Measurements from ENCODE around the gene OR51B5. TPM values are rescaled to one million over a fixed set of nuclear protein-coding genes. Genes with fewer than 3 reads are reported as not detected.
"Not testable (repeated sequence)": the region's sequence is repeated elsewhere in the genome, so short reads cannot be mapped to it uniquely, and the experiment has no call there.

The OR51B5 gene
- total and polyA plus RNA-seq, 3 experiments from 2014 or later: not detected

DNA sequence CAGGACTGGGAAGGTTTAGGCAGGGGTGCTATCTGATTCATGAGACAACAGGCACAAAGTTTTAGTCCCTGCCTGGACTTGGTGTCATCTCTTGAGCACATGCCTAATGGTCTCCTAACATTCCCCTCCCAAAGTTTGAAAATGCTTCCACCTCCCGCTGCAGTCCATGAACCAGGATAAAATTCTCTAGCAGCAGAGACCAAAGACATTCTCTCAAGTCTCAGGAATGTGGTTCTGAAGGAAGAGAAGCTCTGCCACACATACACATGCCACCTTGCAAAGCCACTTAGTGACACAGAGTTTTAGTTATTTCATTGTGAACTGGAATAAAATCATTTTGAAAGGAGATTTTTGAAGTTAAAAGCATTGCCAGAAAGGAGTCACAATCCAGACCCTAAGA, 23.5 kb upstream of the OR51B5 start:
- no peaks in the 10 kb centered on the region for H3K27me3 ChIP-seq (ENCODE audit: insufficient read depth, low read length, poor library complexity, severe bottlenecking)
- no peak overlapping the region for H3K27ac ChIP-seq (ENCODE audit: low read depth, low read length)
- CTCF ChIA-PET: no interaction called here
- H3K4me3 ChIP-seq (ENCODE audit: low read length): no peak overlapping the region
- H3K9me3 Mint-ChIP-seq: peaks cover 0 to 2% (median 0%) of the 10 kb centered on the region in 5 donors
- no peaks in the 10 kb centered on the region for H3K36me3 ChIP-seq (ENCODE audit: insufficient read depth, low read length)
- H3K27ac Mint-ChIP-seq: no peak overlapping the region
- H3K27me3 Mint-ChIP-seq: peaks cover 2 to 7% of the 10 kb centered on the region in 2 donors
- no peaks in the 10 kb centered on the region for H3K36me3 Mint-ChIP-seq
- H3K4me3 Mint-ChIP-seq: no peak overlapping the region
- H3K4me1 ChIP-seq (ENCODE audit: insufficient read depth, low read length): no peaks in the 10 kb centered on the region
- no peaks in the 10 kb centered on the region for H3K4me1 Mint-ChIP-seq
- no peak for DNase-seq
- H3K9me3 ChIP-seq (ENCODE audit: low read length): no peaks in the 10 kb centered on the region
- POLR2A ChIA-PET: no interaction called here

DNA sequence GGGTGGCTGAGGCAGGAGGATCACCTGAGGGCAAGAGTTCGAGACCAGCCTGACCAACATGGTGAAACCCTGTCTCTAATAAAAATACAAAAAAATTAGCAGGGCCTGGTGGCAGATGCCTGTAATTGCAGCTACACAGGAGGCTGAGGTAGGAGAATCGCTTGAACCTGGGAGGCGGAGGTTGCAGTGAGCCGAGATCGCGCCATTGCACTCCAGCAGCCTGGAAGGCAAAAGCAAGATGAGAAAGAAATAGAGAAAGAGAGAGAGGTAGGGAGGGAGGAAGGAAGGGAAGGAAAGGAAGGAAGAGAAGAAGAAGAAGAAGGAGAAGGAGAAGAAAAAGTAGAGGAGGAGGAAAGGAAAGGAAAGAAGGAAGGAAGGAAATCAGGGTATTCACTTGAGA, 23.0 kb upstream of the OR51B5 start:
- H3K36me3 ChIP-seq (ENCODE audit: insufficient read depth, low read length); H3K27me3 Mint-ChIP-seq; CTCF ChIA-PET; POLR2A ChIA-PET; H3K27me3 ChIP-seq (ENCODE audit: insufficient read depth, low read length, poor library complexity, severe bottlenecking); H3K4me3 ChIP-seq (ENCODE audit: low read length); H3K4me1 Mint-ChIP-seq; H3K4me3 Mint-ChIP-seq; DNase-seq; H3K36me3 Mint-ChIP-seq; H3K27ac ChIP-seq (ENCODE audit: low read depth, low read length); H3K27ac Mint-ChIP-seq; H3K9me3 ChIP-seq (ENCODE audit: low read length); H3K4me1 ChIP-seq (ENCODE audit: insufficient read depth, low read length); H3K9me3 Mint-ChIP-seq: not testable (repeated sequence)

- Mint-ChIP-seq H3K4me3 (no peak overlapping the region), H3K9me3 (peaks cover 0 to 3% (median 0%) of the 10 kb centered on the region in 5 donors), H3K4me1 (no peaks in the 10 kb centered on the region), H3K27ac (peak overlapping the region in 1 of 8 donors; percentile 26), H3K36me3 (no peaks in the 10 kb centered on the region), H3K27me3 (peaks cover 0 to 2% of the 10 kb centered on the region in 2 donors)
- Histone ChIP-seq H3K27ac (ENCODE audit: low read depth, low read length) (no peak overlapping the region), H3K27me3 (ENCODE audit: insufficient read depth, low read length, poor library complexity, severe bottlenecking) (no peaks in the 10 kb centered on the region), H3K36me3 (ENCODE audit: insufficient read depth, low read length) (no peaks in the 10 kb centered on the region), H3K4me3 (ENCODE audit: low read length) (no peak overlapping the region), H3K9me3 (ENCODE audit: low read length) (no peaks in the 10 kb centered on the region), H3K4me1 (ENCODE audit: insufficient read depth, low read length) (no peaks in the 10 kb centered on the region)
- no peak for DNase-seq
- ChIA-PET CTCF (no interaction called here), POLR2A (no interaction called here)
Measured at GRCh38 chr11:5364214-5364613, 20.9 kb upstream of the OR51B5 start.

DNA sequence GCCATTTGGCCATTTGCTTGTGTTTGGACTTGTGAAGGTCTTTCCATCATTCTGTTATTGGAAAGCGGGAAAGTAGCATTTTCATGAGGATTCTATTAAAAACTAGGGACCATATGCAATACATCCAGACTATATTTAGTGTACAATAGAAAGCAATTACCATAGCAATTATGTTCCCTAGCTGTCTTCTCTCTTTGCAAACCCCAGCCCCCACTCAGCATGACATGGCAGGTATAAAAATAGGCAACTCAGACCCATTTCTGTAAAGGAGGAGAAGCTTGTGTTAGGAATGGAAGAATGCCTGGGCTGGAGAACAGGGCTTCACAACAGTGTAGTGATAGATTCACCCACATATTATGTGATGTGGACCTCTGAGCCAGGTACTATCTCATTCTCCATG, 20.4 kb upstream of the OR51B5 start:
- Histone ChIP-seq H3K4me1 (ENCODE audit: insufficient read depth, low read length) (no peaks in the 10 kb centered on the region), H3K36me3 (ENCODE audit: insufficient read depth, low read length) (no peaks in the 10 kb centered on the region), H3K4me3 (ENCODE audit: low read length) (no peak overlapping the region), H3K27ac (ENCODE audit: low read depth, low read length) (no peak overlapping the region), H3K9me3 (ENCODE audit: low read length) (no peaks in the 10 kb centered on the region), H3K27me3 (ENCODE audit: insufficient read depth, low read length, poor library complexity, severe bottlenecking) (no peaks in the 10 kb centered on the region)
- H3K4me3 Mint-ChIP-seq: no peak overlapping the region
- peaks cover 0 to 5% (median 0%) of the 10 kb centered on the region in 5 donors for H3K9me3 Mint-ChIP-seq
- H3K4me1 Mint-ChIP-seq: no peaks in the 10 kb centered on the region
- H3K36me3 Mint-ChIP-seq: no peaks in the 10 kb centered on the region
- ChIA-PET CTCF (no interaction called here), POLR2A (no interaction called here)
- no peak for DNase-seq
- H3K27ac Mint-ChIP-seq: no peak overlapping the region
- peaks cover 0 to 2% of the 10 kb centered on the region in 2 donors for H3K27me3 Mint-ChIP-seq

GRCh38 chr11:5362017-5362625, 18.8 kb upstream of the OR51B5 start:
- no peak for DNase-seq
- H3K36me3 Mint-ChIP-seq: no peaks in the 10 kb centered on the region
- H3K4me1 ChIP-seq (ENCODE audit: insufficient read depth, low read length): no peaks in the 10 kb centered on the region
- no peaks in the 10 kb centered on the region for H3K9me3 ChIP-seq (ENCODE audit: low read length)
- no peak overlapping the region for H3K4me3 ChIP-seq (ENCODE audit: low read length)
- CTCF ChIA-PET: no interaction called here
- POLR2A ChIA-PET: no interaction called here
- H3K27me3 ChIP-seq (ENCODE audit: insufficient read depth, low read length, poor library complexity, severe bottlenecking): no peaks in the 10 kb centered on the region
- no peaks in the 10 kb centered on the region for H3K4me1 Mint-ChIP-seq
- H3K27ac Mint-ChIP-seq: no peak overlapping the region
- peaks cover 0 to 8% (median 0%) of the 10 kb centered on the region in 5 donors for H3K9me3 Mint-ChIP-seq
- no peaks in the 10 kb centered on the region for H3K36me3 ChIP-seq (ENCODE audit: insufficient read depth, low read length)
- H3K27me3 Mint-ChIP-seq: peaks cover 0 to 2% of the 10 kb centered on the region in 2 donors
- H3K4me3 Mint-ChIP-seq: no peak overlapping the region
- no peak overlapping the region for H3K27ac ChIP-seq (ENCODE audit: low read depth, low read length)

DNA sequence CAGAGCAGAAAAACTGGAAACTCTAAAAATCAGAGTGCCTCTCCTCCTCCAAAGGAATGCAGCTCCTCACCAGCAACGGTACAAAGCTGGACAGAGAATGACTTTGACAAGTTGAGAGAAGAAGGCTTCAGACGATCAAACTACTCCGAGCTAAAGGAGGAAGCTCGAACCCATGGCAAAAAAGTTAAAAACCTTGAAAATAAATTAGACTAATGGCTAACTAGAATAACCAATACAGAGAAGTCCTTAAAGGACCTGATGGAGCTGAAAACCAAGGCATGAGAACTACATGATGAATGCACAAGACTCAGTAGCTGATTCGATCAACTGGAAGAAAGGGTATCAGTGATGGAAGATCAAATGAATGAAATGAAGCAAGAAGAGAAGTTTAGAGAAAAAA, 12.7 kb upstream of the OR51B5 start:
- H3K27me3 ChIP-seq (ENCODE audit: insufficient read depth, low read length, poor library complexity, severe bottlenecking); H3K4me1 ChIP-seq (ENCODE audit: insufficient read depth, low read length); CTCF ChIA-PET; H3K36me3 ChIP-seq (ENCODE audit: insufficient read depth, low read length); H3K27ac ChIP-seq (ENCODE audit: low read depth, low read length); POLR2A ChIA-PET; H3K36me3 Mint-ChIP-seq; H3K27ac Mint-ChIP-seq; H3K9me3 ChIP-seq (ENCODE audit: low read length); H3K4me3 Mint-ChIP-seq; H3K4me3 ChIP-seq (ENCODE audit: low read length); H3K4me1 Mint-ChIP-seq; DNase-seq; H3K27me3 Mint-ChIP-seq: not testable (repeated sequence)
- peaks cover 0 to 10% (median 2%) of the 10 kb centered on the region in 5 donors for H3K9me3 Mint-ChIP-seq

- H3K4me3 ChIP-seq (ENCODE audit: low read length): no peak within 1 kb of the TSS
- H3K36me3 ChIP-seq (ENCODE audit: insufficient read depth, low read length): no peaks in the 10 kb centered on the region
- ChIA-PET POLR2A (no interaction called here), CTCF (no interaction called here)
- no peaks in the 10 kb centered on the region for H3K36me3 Mint-ChIP-seq
- H3K27me3 ChIP-seq (ENCODE audit: insufficient read depth, low read length, poor library complexity, severe bottlenecking): no peaks in the 10 kb centered on the region
- H3K4me3 Mint-ChIP-seq: no peak within 1 kb of the TSS
- peaks cover 0 to 2% (median 0%) of the 10 kb centered on the region in 5 donors for H3K9me3 Mint-ChIP-seq
- H3K9me3 ChIP-seq (ENCODE audit: low read length): no peaks in the 10 kb centered on the region
- no peak within 1 kb of the TSS for H3K27ac Mint-ChIP-seq
- H3K27me3 Mint-ChIP-seq: peaks cover 0 to 2% of the 10 kb centered on the region in 2 donors
- H3K4me1 Mint-ChIP-seq: no peaks in the 10 kb centered on the region
- H3K4me1 ChIP-seq (ENCODE audit: insufficient read depth, low read length): no peaks in the 10 kb centered on the region
- DNase-seq: no peak
- H3K27ac ChIP-seq (ENCODE audit: low read depth, low read length): no peak within 1 kb of the TSS
Measured at GRCh38 chr11:5351208-5351607, 7.9 kb upstream of the OR51B5 start, which contains the start of gene OR51B6. Gene OR51B6 (plus strand): TSS chr11:5351508. CDS start chr11:5351508, 0 bp downstream.

DNA sequence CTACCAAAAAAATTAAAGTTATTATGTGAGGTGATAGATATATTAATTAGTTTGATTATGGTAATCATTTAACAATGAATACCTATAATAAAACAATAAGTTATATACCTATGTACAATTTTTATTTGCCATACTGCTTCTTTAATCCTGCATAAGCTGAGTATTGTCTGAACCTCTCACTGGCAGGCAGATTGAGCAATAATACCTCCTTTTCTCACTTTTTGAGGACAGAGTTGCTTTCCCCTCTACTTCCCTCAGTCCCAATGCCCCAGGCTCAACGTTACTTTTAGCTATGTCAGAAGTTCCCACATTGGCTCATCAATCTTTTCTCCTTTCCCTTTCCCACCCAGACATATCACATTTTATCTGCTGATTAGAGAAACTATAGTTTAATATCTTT, 6.2 kb upstream of the OR51B5 start:
- no peak for DNase-seq
- Histone ChIP-seq H3K36me3 (ENCODE audit: insufficient read depth, low read length) (no peaks in the 10 kb centered on the region), H3K4me1 (ENCODE audit: insufficient read depth, low read length) (no peaks in the 10 kb centered on the region), H3K4me3 (ENCODE audit: low read length) (no peak overlapping the region), H3K27me3 (ENCODE audit: insufficient read depth, low read length, poor library complexity, severe bottlenecking) (no peaks in the 10 kb centered on the region), H3K27ac (ENCODE audit: low read depth, low read length) (no peak overlapping the region), H3K9me3 (ENCODE audit: low read length) (no peaks in the 10 kb centered on the region)
- Mint-ChIP-seq H3K36me3 (no peaks in the 10 kb centered on the region), H3K4me3 (no peak overlapping the region), H3K4me1 (no peaks in the 10 kb centered on the region), H3K9me3 (peaks cover 0 to 2% (median 0%) of the 10 kb centered on the region in 5 donors), H3K27ac (no peak overlapping the region), H3K27me3 (peaks cover 0 to 2% of the 10 kb centered on the region in 2 donors)
- ChIA-PET CTCF (no interaction called here), POLR2A (no interaction called here)
